Mucosa of descending colon (tissue), 3 donors: ENCODE measurements around the gene PDHX. TPM values are rescaled to one million over a fixed set of nuclear protein-coding genes. Genes with fewer than 3 reads are reported as not detected.

Source experiments
- ATAC-seq: fragments of 200-7000 bp; cut with Tn5 transposase; one replicate; pipeline ENCODE4 v1.9.1; 2020; ENCODE audit warnings: mild to moderate bottlenecking, moderate library complexity
- DNase-seq, 3 donors: peaks; one replicate each; pipeline ENCODE4 v3.0.0-alpha.2; 2020
- H3K36me3 ChIP-seq: fragments of 200-600 bp; one replicate; pipeline ENCODE4 v1.8.0; 2021; ENCODE audit warnings: low read depth, mild to moderate bottlenecking
- H3K4me1 ChIP-seq: fragments of 200-600 bp; one replicate; pipeline ENCODE4 v1.8.0; 2021; ENCODE audit warnings: low read depth, mild to moderate bottlenecking
- H3K4me3 ChIP-seq: fragments of 200-600 bp; one replicate; pipeline ENCODE4 v1.8.0; 2021; ENCODE audit warnings: mild to moderate bottlenecking
- H3K9me3 ChIP-seq: fragments of 200-600 bp; one replicate; pipeline ENCODE4 v1.8.0; 2021; ENCODE audit warnings: mild to moderate bottlenecking
- intact Hi-C, 2 donors: fragments of 100-400 bp; cut with DNase I in 1 of 2; cut with micrococcal nuclease in 1 of 2; formaldehyde crosslinking; loops; one replicate each; pipeline versions ENCODE4 v1.11.0 to v1.11.1; 2022; cut with DNase I, micrococcal nuclease
- total RNA-seq, 3 donors: library from RNA; stranded (reverse); fragmentation: NEBNext Ultra II Directional in 2 of 3; extraction: Animal tissue kit (Norgen Biotek cat#: 25700) in 2 of 3; gene quantifications; one replicate each; pipeline versions ENCODE4 v1.2.1 to v1.2.4, GENCODE V29; 2021 to 2023
- TF ChIP-seq, protein P1 (sequence below): fragments of 200-600 bp; IDR thresholded peaks from one replicate; pipeline ENCODE4 v1.8.0; 2022; ENCODE audit warnings: antibody characterized with exemption, mild to moderate bottlenecking
- donor health status: DM: no; HTN: no; CAD: no; lungs with moderate emphysema.
- donor health status: DM: no; HTN: no; CAD: no.
- donor health status: DM: no; HTN: yes; CAD: no.

PDHX gene
- total RNA-seq, 3 donors from 2014 or later = 39.4 to 44.3 (median 42.1) TPM

- Histone ChIP-seq H3K4me3 (no peak overlapping the region), H3K9me3 (no peaks in the 10 kb centered on the region), H3K4me1 (peaks cover 35% of the 10 kb centered on the region), H3K36me3 (no peaks in the 10 kb centered on the region)
- TF ChIP-seq, protein P1, sequence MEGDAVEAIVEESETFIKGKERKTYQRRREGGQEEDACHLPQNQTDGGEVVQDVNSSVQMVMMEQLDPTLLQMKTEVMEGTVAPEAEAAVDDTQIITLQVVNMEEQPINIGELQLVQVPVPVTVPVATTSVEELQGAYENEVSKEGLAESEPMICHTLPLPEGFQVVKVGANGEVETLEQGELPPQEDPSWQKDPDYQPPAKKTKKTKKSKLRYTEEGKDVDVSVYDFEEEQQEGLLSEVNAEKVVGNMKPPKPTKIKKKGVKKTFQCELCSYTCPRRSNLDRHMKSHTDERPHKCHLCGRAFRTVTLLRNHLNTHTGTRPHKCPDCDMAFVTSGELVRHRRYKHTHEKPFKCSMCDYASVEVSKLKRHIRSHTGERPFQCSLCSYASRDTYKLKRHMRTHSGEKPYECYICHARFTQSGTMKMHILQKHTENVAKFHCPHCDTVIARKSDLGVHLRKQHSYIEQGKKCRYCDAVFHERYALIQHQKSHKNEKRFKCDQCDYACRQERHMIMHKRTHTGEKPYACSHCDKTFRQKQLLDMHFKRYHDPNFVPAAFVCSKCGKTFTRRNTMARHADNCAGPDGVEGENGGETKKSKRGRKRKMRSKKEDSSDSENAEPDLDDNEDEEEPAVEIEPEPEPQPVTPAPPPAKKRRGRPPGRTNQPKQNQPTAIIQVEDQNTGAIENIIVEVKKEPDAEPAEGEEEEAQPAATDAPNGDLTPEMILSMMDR = no peak
- DNase-seq (no peak), ATAC-seq (no peak)
- intact Hi-C loops = no loop called here
Observed at GRCh38 chr11:35006389-35007128, 90.1 kb downstream of the PDHX start.

DNA sequence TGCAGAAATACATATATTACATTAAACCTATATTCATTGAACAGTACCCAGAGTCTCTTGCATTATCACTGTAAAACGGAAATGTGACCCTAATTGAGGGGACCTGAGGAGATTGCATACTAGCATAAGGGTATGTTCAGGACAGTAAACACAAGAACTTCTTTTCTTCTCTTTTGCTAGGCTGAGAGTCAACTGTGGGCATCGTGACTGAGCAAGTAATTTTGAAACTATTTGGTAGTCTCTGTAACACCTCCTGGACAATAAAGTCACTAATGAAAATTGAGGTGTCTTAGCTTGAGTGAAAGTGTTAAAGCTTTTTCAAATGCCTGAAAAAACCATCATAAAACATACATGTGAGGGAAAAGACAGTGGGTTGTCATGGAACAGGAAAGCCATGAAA lies 90.9 kb downstream of the PDHX start:
- Histone ChIP-seq H3K36me3 (no peaks in the 10 kb centered on the region), H3K4me3 (no peak overlapping the region), H3K4me1 (peaks cover 35% of the 10 kb centered on the region), H3K9me3 (no peaks in the 10 kb centered on the region)
- no peak for DNase-seq
- no peak for ATAC-seq
- TF ChIP-seq, protein P1 = no peak
- intact Hi-C loops = no loop called here

DNA sequence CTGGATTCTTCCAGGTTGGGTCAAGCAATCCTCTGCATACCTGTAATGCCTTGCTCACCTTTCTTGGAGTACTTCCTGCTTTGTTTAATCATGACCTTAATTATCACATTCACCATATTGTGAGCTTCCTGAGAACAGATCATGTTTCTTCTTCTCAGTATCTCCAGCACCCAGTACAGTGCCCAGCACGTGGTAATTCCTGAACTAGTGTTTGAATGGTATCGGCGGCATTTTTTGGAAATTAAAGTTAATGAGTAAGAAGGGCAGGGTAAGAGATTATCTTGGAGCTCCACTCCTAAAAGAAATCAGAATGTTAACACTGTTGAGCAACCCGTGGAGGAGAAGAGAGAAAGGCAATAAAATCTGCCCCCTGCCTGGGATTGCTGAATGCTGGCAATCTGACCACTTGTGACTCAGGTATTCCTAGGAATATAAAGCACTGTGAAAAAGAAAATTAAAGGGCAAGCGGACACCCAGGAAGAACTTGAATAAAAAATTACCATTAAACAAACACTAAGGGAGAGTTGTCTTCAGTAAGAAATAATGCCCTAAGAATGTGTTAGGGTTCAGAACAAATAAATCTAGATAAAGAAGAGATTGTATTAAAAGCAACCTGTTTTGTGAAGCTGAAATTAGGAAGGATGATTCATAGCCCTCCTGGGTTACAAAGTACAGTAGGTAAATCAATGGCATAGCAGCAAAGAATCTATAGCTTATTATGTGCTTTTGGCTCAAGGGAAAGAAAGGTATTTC lies 92.9 kb downstream of the PDHX start:
- Histone ChIP-seq H3K9me3 (no peaks in the 10 kb centered on the region), H3K36me3 (no peaks in the 10 kb centered on the region), H3K4me3 (no peak overlapping the region), H3K4me1 (peaks cover 34% of the 10 kb centered on the region)
- intact Hi-C loops = no loop called here
- TF ChIP-seq, protein P1 = no peak
- ATAC-seq = peak; percentile 75
- peak in 1 of 3 donors; percentile 59 for DNase-seq

DNA sequence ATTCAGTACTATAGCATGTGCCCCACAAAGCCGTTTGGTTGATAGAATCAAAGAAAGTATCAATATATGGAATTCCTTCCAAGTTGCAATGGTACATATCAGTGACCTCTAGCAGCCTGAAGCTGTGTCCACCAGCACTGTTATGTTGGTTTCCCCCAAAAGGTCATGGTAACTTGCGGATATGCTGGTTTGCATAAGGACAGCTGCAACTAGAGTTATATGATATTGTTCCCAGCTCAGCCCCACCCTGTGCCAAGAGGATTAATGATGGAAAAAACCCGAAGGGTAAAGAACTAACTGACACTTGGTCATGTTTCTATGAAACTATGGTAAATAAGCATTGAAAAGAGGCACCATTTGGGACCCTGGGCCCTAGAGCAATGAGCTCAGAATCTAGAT lies 93.5 kb downstream of the PDHX start:
- intact Hi-C loops = no loop called here
- peak; percentile 41 for ATAC-seq
- H3K36me3 ChIP-seq = no peaks in the 10 kb centered on the region
- DNase-seq = no peak
- H3K4me3 ChIP-seq = no peak overlapping the region
- H3K4me1 ChIP-seq = peaks cover 32% of the 10 kb centered on the region
- TF ChIP-seq, protein P1 = no peak
- H3K9me3 ChIP-seq = no peaks in the 10 kb centered on the region

GRCh38 chr11:35010654-35011053 lies 94.2 kb downstream of the PDHX start:
- TF ChIP-seq, protein P1 = no peak
- ATAC-seq = no peak
- intact Hi-C loops = no loop called here
- no peak overlapping the region for H3K4me3 ChIP-seq
- peaks cover 26% of the 10 kb centered on the region for H3K4me1 ChIP-seq
- no peak for DNase-seq
- H3K9me3 ChIP-seq = no peaks in the 10 kb centered on the region
- no peaks in the 10 kb centered on the region for H3K36me3 ChIP-seq
